HepG2 (cell line): ENCODE data around the gene NEK9.

Experiments
- POLR2A ChIP-seq, 2 experiments: IDR thresholded peaks; 2 replicates each; pipeline ENCODE4 v1.6.1; 2011; ENCODE audit warnings: low read depth in 2 of 2, low read length in 2 of 2, mild to moderate bottlenecking in 1 of 2, moderate library complexity in 1 of 2; ENCODE audit not compliant: insufficient read depth in 1 of 2
- RNF219 ChIP-seq: sonication (generic); formaldehyde crosslinking; IDR thresholded peaks from 2 replicates; pipeline ENCODE4 v1.5.0; 2020; ENCODE audit warnings: mild to moderate bottlenecking, missing genetic modification reagents
- ZFP90 ChIP-seq: sonication (generic); formaldehyde crosslinking; IDR thresholded peaks from 2 replicates; pipeline ENCODE4 v1.8.0; 2022; ENCODE audit warnings: missing genetic modification reagents, mild to moderate bottlenecking, inconsistent platforms, borderline replicate concordance
- ZNF274 ChIP-seq: sonication (generic); formaldehyde crosslinking; IDR thresholded peaks from 2 replicates; pipeline ENCODE4 v1.5.1; 2020; ENCODE audit warnings: mild to moderate bottlenecking, missing genetic modification reagents
- ZNF280D ChIP-seq: sonication (generic); formaldehyde crosslinking; IDR thresholded peaks from 2 replicates; pipeline ENCODE4 v1.5.1; 2020; ENCODE audit warnings: mild to moderate bottlenecking, missing genetic modification reagents
- ZNF607 ChIP-seq: sonication (generic); formaldehyde crosslinking; IDR thresholded peaks from 2 replicates; pipeline ENCODE4 v1.5.1; 2020; ENCODE audit warnings: missing genetic modification reagents, mild to moderate bottlenecking, borderline replicate concordance

DNA sequence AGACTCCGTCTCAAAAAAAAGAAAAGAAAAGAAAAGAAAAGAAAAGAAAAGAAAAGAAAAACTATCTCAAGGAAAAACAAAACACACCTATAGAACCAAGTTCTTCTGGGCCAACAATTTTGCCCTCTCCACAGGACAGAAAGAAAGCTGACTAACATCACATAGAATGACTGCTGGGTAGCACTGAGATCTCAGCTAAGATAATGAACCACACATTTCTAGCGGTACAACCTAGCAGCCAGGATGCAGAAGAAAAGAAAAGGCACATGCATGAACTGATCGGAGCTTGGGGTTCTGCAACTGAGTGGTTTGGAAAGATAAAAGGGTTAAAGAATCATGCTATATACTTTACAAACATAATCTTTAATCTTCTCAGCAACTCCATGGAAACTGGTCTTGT, 30.1 kb upstream of the NEK9 start:
- TF ChIP-seq POLR2A (IDR thresholded peaks at IDR 0.05; ENCODE audit: insufficient read depth in 1 of 2, low read depth in 2 of 2, low read length in 2 of 2) = no peak
- TF ChIP-seq ZNF274 (CRISPR knock-in tag) = no peak
- no peak for TF ChIP-seq ZNF280D (CRISPR knock-in tag)
- no peak for TF ChIP-seq ZNF607 (CRISPR knock-in tag)
- TF ChIP-seq RNF219 (CRISPR knock-in tag) = no peak
- TF ChIP-seq ZFP90 (CRISPR knock-in tag) = no peak
